T-helper 2 cell treated with Interferon-gamma antibody and Interleukin-4, amounts not matched to agents 5 μg/mL and 100 μg/mL, for 36 hours (primary cell): ENCODE results near the gene IQSEC3.
A peak's percentile ranks its signal among the peaks of the same experiment; 100 is the strongest.
"Not testable (repeated sequence)": the region's sequence is repeated elsewhere in the genome, so short reads cannot be mapped to it uniquely, and the experiment has no call there.

Source experiments
- DNase-seq: peaks from one replicate; pipeline ENCODE4 v3.0.0; 2021; ENCODE audit warnings: low spot score
- H3K27ac Mint-ChIP-seq: one replicate; pipeline ENCODE4 v1.8.0; 2021; ENCODE audit warnings: mild to moderate bottlenecking, mixed read lengths
- H3K27me3 Mint-ChIP-seq: one replicate; pipeline ENCODE4 v1.8.0; 2021; ENCODE audit warnings: low read depth, mixed read lengths
- H3K36me3 Mint-ChIP-seq: one replicate; pipeline ENCODE4 v1.8.0; 2021; ENCODE audit warnings: low read depth, mixed read lengths
- H3K4me1 Mint-ChIP-seq: one replicate; pipeline ENCODE4 v1.8.0; 2021; ENCODE audit warnings: low read depth, mixed read lengths
- H3K4me3 Mint-ChIP-seq: one replicate; pipeline ENCODE4 v1.8.0; 2022; ENCODE audit warnings: mild to moderate bottlenecking, moderate library complexity, mixed read lengths
- H3K9me3 Mint-ChIP-seq: one replicate; pipeline ENCODE4 v1.8.0; 2021; ENCODE audit warnings: mixed read lengths

IQSEC3 gene

DNA sequence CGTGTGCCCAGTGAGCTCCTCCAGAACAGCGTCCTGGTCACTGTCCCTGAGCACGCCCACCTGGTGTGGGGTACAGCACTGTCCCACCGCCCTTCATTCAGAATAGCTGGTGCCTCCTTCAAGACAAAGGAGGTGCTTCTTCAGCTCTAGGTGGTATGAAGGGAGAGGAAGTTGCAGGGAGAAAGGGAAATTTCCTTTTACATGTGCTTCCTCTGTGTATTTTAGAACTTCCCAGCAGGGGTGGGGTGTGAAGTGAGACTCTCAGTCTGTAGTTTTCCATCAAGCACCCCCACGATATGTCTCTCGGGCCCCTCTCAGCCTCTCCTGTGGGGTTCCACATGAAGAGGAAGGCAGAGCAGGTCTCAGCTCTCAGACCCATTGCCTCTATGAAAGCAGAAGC, 148.5 kb downstream of the IQSEC3 start:
- Mint-ChIP-seq H3K4me1 (peaks cover 4% of the 10 kb centered on the region), H3K4me3 (no peak overlapping the region), H3K27me3 (peaks cover 21% of the 10 kb centered on the region), H3K36me3 (no peaks in the 10 kb centered on the region), H3K9me3 (no peaks in the 10 kb centered on the region), H3K27ac (no peak overlapping the region)
- no peak for DNase-seq

DNA sequence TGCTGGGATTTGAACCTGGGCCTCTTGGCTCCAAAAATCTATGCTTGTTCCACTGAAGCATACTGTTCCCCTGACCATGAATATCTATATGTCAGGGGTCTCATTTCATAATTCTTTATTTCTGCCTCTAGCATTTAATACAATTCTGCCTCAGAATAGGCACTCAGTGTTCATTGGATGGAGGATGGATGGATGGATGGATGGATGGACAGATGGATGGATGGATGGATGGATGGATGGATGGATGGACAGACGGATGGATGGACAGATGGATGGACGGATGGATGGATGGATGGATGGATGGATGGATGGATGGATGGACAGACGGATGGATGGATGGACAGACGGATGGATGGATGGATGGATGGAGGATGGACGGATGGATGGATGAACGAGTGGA, 150.5 kb downstream of the IQSEC3 start:
- not testable (repeated sequence) for DNase-seq
- peaks cover 11% of the 10 kb centered on the region for H3K27me3 Mint-ChIP-seq

DNA sequence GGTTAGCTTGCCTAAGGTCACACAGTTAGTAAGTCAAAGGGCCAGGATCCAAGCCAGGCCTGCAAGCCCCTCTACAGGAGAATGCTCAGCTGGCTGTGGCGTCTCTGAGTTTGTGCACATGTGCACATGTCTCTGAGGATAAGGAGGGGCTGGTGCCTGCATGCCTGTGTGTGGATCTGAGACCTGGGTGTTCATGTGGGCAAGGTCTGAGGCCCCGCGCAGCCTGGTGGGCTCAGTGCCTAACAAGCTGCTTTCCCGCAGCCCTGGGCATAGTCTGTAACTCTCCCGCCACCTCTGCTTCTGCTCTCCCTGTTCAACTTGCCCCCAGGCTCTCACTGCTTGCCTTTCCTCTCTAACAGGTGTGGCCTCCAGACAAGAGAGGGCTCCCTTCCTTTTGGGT, 151.7 kb downstream of the IQSEC3 start:
- H3K27me3 Mint-ChIP-seq: peaks cover 5% of the 10 kb centered on the region
- H3K36me3 Mint-ChIP-seq: no peaks in the 10 kb centered on the region
- no peaks in the 10 kb centered on the region for H3K4me1 Mint-ChIP-seq
- DNase-seq: no peak
- no peak overlapping the region for H3K27ac Mint-ChIP-seq
- no peaks in the 10 kb centered on the region for H3K9me3 Mint-ChIP-seq
- no peak overlapping the region for H3K4me3 Mint-ChIP-seq

More for the DNA sequence above, 150.5 kb downstream of the IQSEC3 start:
- not testable (repeated sequence) for H3K4me1 Mint-ChIP-seq, H3K9me3 Mint-ChIP-seq, H3K36me3 Mint-ChIP-seq, H3K4me3 Mint-ChIP-seq, H3K27ac Mint-ChIP-seq

DNA sequence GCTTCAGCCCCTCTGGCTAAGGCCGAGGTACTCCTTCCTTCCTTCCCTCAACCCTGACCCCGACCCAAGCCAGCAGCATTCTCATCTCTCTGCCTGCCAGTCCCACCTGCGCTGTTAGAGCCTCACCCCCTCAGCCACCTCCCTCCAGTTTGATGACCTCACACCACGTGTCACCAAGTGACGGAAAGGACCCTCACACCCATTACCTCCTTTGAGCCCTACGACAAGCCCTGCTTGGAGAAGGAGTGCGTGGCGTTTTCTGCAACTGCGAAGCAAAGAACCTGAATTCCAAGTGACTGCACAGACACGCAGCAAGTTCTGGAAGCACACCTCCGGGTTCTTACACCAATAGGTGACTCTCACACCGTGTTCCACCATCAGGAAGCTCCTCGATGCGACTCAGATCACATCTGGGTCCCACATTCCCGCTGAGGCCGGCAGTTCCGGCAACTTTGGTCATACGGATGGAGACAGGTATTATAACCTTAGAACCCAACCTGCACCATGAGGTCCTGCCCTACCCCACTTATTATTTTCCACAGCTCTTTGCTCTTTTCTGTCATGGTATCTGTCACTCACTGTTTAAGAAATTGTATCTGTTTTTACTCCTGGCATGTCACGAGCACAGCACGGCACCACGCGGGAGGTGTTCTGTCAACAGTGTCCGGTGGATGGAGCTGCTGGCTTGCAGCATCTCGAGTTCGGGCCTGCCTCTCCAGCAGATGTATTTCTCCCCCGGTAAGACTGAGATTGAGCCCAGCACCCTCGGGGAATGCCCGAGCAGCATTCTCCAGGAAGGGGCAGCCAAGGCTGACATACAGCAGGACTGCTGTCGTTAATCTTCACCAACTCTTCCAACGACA, 152.4 kb downstream of the IQSEC3 start:
- Mint-ChIP-seq H3K4me3 (no peak overlapping the region), H3K36me3 (no peaks in the 10 kb centered on the region), H3K4me1 (no peaks in the 10 kb centered on the region), H3K27ac (no peak overlapping the region), H3K9me3 (no peaks in the 10 kb centered on the region), H3K27me3 (peaks cover under 1% of the 10 kb centered on the region)
- DNase-seq: no peak

DNA sequence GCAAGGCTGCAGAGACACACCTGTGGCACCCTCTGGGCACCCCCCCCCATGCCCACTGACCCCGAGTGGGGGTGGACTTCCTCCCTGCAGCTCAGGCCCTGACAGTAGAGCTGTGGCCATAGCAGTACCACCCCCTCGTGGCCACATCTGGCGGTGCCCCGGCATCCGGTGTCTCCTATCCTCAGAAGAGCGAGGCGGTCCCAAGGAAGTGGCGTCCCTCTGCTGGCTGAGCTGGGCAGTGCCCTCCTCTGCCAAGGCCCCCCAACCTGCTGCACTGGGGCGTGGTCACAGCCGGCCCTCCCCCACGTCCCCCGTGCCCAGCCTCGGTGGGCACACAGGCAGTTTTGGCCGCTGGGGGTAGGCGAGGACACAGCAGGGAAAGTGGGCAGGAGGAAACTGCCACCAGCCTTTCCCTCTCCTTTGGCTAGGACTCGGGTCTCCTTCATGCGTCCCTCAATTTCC, 153.4 kb downstream of the IQSEC3 start:
- no peaks in the 10 kb centered on the region for H3K36me3 Mint-ChIP-seq
- no peaks in the 10 kb centered on the region for H3K4me1 Mint-ChIP-seq
- peak; percentile 53 for DNase-seq
- H3K27ac Mint-ChIP-seq: no peak overlapping the region
- H3K9me3 Mint-ChIP-seq: no peaks in the 10 kb centered on the region
- H3K4me3 Mint-ChIP-seq: no peak overlapping the region
- no peaks in the 10 kb centered on the region for H3K27me3 Mint-ChIP-seq

DNA sequence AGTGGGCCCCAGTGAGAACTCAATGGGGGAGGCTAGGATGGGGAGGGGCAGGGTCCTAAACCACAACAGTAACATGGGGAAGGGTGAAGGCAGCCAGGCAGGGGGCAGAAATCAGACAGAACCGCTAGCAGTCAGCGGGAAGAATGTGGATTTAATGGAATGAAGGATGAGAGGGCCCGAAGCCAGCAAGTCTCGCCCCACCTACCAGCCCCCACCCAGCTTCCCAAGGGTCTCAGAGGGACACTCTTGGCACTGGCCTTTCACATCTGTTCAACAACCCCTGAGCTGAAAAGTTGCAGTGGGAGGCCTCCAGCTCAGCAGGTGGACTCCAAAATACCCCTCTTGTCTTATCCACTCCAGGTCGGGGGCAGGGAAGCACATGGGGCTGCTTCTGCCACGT, 153.9 kb downstream of the IQSEC3 start:
- Mint-ChIP-seq H3K4me3 (no peak overlapping the region), H3K27ac (no peak overlapping the region), H3K27me3 (no peaks in the 10 kb centered on the region), H3K9me3 (no peaks in the 10 kb centered on the region), H3K36me3 (no peaks in the 10 kb centered on the region), H3K4me1 (no peaks in the 10 kb centered on the region)
- no peak for DNase-seq

DNA sequence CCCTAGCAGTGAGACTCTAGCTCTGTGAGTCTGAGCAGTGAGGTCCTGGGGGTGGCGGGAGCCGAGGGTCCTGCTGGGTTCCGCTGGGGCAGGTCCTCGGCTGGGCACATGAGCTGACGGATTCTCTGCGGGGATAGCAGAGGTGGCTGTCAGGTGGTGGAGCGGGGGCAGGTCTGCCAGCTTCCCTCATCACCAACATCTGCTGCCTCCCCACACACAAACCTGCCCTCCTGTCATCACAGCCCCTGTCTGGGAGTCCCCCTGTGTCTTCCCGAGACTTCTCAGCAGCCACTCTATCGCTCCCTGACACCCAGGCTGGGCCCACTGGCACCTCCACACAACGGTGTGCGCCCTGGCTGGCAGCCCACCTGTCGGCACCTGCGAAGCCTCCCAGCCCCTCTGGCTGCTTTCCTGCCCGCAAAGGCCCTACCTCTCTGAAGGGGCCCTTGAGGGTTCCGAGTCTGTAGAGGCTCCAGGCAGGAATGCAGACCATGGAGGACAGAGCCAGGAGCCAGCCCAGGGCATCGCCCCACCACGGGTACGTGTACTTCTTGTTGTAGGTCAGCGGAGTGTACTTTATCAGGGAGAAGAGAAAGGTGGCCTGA, 154.5 kb downstream of the IQSEC3 start:
- DNase-seq: no peak
- no peaks in the 10 kb centered on the region for H3K4me1 Mint-ChIP-seq
- H3K36me3 Mint-ChIP-seq: no peaks in the 10 kb centered on the region
- no peaks in the 10 kb centered on the region for H3K27me3 Mint-ChIP-seq
- no peak overlapping the region for H3K27ac Mint-ChIP-seq
- H3K9me3 Mint-ChIP-seq: no peaks in the 10 kb centered on the region
- H3K4me3 Mint-ChIP-seq: no peak overlapping the region

DNA sequence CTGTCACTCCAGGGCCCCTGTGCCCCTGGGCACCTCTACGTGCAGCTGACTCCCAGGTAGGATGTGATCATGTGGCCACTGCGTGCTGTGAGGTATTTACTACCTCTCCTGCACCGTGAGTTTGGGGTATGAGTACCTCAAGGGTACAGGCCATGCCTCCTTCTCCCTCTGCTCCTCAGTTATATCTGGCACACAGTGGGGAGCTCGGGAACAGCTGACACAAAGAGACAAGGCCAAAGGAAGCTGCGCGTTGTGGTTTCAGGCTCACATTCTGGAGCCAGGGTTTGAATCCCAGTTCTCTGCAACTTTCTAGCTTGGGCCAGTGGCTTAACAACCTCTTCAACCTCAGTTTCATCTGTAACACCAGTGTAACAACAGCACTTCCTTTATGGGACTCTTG, 155.2 kb downstream of the IQSEC3 start:
- Mint-ChIP-seq H3K36me3 (no peaks in the 10 kb centered on the region), H3K27me3 (no peaks in the 10 kb centered on the region), H3K4me3 (no peak overlapping the region), H3K4me1 (no peaks in the 10 kb centered on the region), H3K9me3 (no peaks in the 10 kb centered on the region), H3K27ac (no peak overlapping the region)
- no peak for DNase-seq

DNA sequence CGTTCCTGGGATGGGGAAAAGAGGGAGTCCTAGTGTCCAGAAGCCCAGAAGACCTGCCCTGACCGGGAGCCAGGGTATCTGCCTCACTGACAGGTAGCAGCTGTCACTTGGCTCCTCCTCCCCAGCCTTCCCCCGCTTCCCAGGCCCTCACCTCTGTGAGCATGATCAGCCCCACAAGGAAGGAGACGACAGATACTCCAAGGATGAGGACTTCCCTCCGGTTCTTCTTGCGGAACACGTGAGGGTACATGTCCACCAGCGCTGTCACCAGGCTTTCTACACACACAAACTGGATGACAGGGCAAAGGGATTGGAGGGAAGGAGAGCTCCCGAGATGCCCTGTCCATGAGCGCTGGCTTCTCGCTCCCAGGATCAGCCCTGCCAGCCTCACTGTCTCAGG, 157.3 kb downstream of the IQSEC3 start:
- Mint-ChIP-seq H3K36me3 (no peaks in the 10 kb centered on the region), H3K4me1 (no peaks in the 10 kb centered on the region), H3K27me3 (no peaks in the 10 kb centered on the region), H3K9me3 (no peaks in the 10 kb centered on the region), H3K27ac (no peak overlapping the region), H3K4me3 (no peak overlapping the region)
- no peak for DNase-seq

DNA sequence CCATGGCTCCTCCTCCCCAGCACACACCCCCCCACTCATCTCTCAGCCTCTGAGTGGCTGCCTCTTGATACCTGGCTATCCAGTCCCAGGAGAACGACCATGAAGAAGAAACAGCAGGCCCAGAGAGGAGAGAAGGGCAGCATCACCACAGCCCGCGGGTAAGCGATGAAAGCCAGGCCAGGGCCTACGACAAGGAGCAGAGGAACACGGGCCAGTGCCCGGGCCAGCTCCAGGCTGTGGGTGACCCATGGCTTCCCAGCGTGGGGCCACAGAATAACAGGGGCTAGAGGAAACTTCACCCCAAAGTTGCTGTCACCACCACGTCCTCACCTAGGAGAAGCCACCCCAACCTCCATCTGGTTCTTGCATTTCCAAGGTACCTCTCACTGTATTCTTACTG, 157.8 kb downstream of the IQSEC3 start:
- Mint-ChIP-seq H3K36me3 (no peaks in the 10 kb centered on the region), H3K4me1 (no peaks in the 10 kb centered on the region), H3K9me3 (no peaks in the 10 kb centered on the region), H3K4me3 (no peak overlapping the region), H3K27ac (no peak overlapping the region), H3K27me3 (no peaks in the 10 kb centered on the region)
- DNase-seq: no peak

DNA sequence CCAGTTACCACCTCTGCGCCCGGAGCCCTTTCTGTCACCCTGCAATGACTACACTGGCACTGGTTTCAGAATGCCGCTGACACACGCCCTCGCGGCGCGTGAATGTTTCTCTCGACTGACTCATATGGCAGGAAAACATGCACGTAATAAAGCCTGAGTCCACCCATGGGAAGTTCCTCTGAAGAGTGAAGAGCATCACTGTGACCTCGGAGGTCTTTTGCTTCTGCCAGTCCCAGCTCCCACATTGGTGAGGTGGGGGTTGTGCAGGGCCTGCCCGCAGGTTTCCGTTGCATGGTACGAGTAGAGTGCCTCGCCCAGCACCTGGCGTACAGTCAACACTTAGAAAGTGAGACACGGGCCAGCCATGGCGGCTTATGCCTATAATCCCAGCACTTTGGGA, 158.4 kb downstream of the IQSEC3 start:
- Mint-ChIP-seq H3K27me3 (no peaks in the 10 kb centered on the region), H3K4me3 (no peak overlapping the region), H3K36me3 (no peaks in the 10 kb centered on the region), H3K27ac (no peak overlapping the region), H3K9me3 (no peaks in the 10 kb centered on the region), H3K4me1 (no peaks in the 10 kb centered on the region)
- DNase-seq: no peak

DNA sequence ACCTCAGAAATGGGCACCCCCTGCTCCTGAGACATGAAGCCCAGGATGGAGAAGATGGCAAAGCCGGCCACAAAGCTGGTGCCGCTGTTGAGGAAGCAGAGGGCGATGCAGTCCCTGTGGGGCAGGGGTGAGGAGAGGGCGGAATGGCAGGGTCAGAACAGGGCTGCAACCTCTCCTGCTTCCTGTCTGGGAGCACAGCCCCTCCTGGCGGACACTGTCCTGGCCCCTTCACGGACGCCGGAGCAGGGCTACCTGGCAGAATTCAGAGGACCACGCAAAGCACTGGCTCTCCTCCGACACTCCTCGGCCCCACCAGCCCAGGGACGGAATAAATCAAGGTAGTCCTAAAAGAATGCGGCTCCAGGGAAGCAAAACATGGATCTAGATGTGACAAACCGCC, 159.8 kb downstream of the IQSEC3 start:
- Mint-ChIP-seq H3K36me3 (no peaks in the 10 kb centered on the region), H3K27me3 (no peaks in the 10 kb centered on the region), H3K4me3 (no peak overlapping the region), H3K4me1 (no peaks in the 10 kb centered on the region), H3K27ac (no peak overlapping the region), H3K9me3 (no peaks in the 10 kb centered on the region)
- no peak for DNase-seq

DNA sequence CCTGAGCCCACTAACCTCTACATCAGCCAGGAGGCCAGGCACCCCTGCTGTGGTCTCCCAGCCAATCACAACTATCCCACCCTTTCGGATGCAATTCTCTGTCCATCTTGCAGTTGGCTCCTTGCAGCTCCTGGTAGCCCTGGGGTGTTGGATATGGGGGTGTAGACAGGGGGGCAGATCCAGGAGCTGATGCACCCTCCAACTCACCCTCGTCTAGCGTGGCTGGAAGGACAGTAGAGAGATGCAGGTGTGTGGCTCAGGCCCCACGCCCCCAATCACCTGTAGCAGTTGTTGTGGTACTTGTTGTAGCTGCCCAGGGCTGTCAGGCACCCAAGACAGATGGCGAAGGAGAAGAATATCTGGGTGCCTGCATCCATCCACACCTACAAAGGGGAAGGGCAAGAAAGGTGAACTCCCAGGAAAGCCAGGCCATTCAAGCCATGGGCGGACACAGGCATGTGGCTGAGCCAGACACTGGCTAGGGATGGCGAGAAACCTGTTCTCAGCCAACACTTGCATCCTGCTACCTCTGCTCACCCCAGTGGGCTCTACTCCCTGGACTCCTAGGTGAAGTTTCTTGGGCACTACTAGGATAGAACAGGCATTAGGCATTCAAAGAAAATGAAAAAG, 160.8 kb downstream of the IQSEC3 start:
- H3K9me3 Mint-ChIP-seq: no peaks in the 10 kb centered on the region
- H3K4me3 Mint-ChIP-seq: no peak overlapping the region
- no peaks in the 10 kb centered on the region for H3K4me1 Mint-ChIP-seq

More for the DNA sequence above, 160.8 kb downstream of the IQSEC3 start:
- H3K27ac Mint-ChIP-seq: no peak overlapping the region
- H3K36me3 Mint-ChIP-seq: no peaks in the 10 kb centered on the region
- no peak for DNase-seq
- H3K27me3 Mint-ChIP-seq: no peaks in the 10 kb centered on the region
